IPS-15b (cell line): ENCODE results near the gene THBS2.

Source experiments
- H3K27me3 ChIP-seq: one replicate; pipeline ENCODE4 v1.6.1; 2013; ENCODE audit warnings: low read length; ENCODE audit not compliant: control insufficient read depth, insufficient read depth
- H3K36me3 ChIP-seq: one replicate; pipeline ENCODE4 v1.6.1; 2013; ENCODE audit warnings: low read length; ENCODE audit not compliant: control insufficient read depth, insufficient read depth
- H3K4me1 ChIP-seq: one replicate; pipeline ENCODE4 v1.6.1; 2013; ENCODE audit warnings: mild to moderate bottlenecking, low read length; ENCODE audit not compliant: control insufficient read depth, insufficient read depth
- H3K4me3 ChIP-seq: one replicate; pipeline ENCODE4 v1.5.1; 2013; ENCODE audit warnings: low read depth, low read length
- H3K9ac ChIP-seq: one replicate; pipeline ENCODE4 v1.6.1; 2013; ENCODE audit warnings: low read depth, mild to moderate bottlenecking, low read length
- H3K9me3 ChIP-seq: one replicate; pipeline ENCODE4 v1.6.1; 2013; ENCODE audit warnings: mild to moderate bottlenecking, low read length; ENCODE audit not compliant: control insufficient read depth, insufficient read depth

THBS2 gene

DNA sequence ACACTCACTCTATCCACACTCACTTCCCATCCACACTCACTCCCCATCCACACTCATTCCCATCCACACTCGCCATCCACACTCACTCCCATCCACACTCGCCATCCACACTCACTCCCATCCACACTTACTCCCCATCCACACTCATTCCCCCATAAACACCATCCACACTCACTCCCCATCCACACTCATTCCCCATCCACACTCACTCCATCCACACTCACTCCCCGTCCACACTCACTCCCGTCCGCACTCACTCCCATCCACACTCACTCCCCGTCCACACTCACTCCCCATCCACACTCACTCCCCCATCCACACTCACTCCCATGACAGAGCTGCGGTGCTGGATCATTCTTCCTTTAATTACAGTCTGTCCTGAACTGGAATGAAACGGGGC lies 17.1 kb downstream of the THBS2 start:
- Histone ChIP-seq H3K27me3 (no peaks in the 10 kb centered on the region), H3K9ac (no peak overlapping the region)

DNA sequence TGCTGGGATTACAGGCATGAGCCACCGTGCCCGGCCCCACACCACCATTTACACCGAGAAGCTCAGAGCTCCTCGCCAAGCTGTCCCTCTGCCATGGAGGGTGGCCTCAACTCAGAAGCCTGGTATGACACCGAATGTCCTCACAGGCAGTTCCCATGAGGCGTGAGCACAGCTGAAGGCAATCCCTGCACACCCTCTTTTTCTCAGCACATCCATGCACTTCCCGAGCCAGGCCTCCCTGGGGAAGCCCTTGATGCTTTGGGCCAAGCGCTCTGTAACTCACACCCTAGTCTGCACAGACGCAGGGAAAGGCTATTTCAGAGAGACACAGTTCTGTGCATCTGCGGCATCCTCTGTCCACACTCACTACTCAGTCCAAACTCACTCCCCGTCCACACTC lies 18.4 kb downstream of the THBS2 start:
- Histone ChIP-seq H3K4me1 (no peaks in the 10 kb centered on the region), H3K9me3 (no peaks in the 10 kb centered on the region), H3K9ac (no peak overlapping the region), H3K4me3 (no peak overlapping the region), H3K27me3 (no peaks in the 10 kb centered on the region), H3K36me3 (peaks cover 6% of the 10 kb centered on the region)

More for the DNA sequence above, 17.1 kb downstream of the THBS2 start:
- H3K9me3 ChIP-seq = no peaks in the 10 kb centered on the region
- peaks cover 8% of the 10 kb centered on the region for H3K36me3 ChIP-seq
- no peak overlapping the region for H3K4me3 ChIP-seq
- no peaks in the 10 kb centered on the region for H3K4me1 ChIP-seq

- H3K27me3 ChIP-seq = no peaks in the 10 kb centered on the region
- H3K9me3 ChIP-seq = no peaks in the 10 kb centered on the region
- H3K4me1 ChIP-seq = no peaks in the 10 kb centered on the region
- H3K9ac ChIP-seq = no peak overlapping the region
- peaks cover 6% of the 10 kb centered on the region for H3K36me3 ChIP-seq
- no peak overlapping the region for H3K4me3 ChIP-seq
Observed at GRCh38 chr6:169234634-169235033, 19.0 kb downstream of the THBS2 start.

- Histone ChIP-seq H3K27me3 (no peaks in the 10 kb centered on the region), H3K4me1 (no peaks in the 10 kb centered on the region), H3K36me3 (peaks cover 10% of the 10 kb centered on the region), H3K9ac (no peak overlapping the region), H3K4me3 (no peak overlapping the region), H3K9me3 (no peaks in the 10 kb centered on the region)
Observed at GRCh38 chr6:169233832-169234231, 19.8 kb downstream of the THBS2 start.

- Histone ChIP-seq H3K9me3 (no peaks in the 10 kb centered on the region), H3K27me3 (no peaks in the 10 kb centered on the region), H3K4me3 (no peak overlapping the region), H3K36me3 (peaks cover 10% of the 10 kb centered on the region), H3K4me1 (no peaks in the 10 kb centered on the region), H3K9ac (no peak overlapping the region)
Observed at GRCh38 chr6:169233181-169233580, 20.5 kb downstream of the THBS2 start.

- Histone ChIP-seq H3K36me3 (peaks cover 10% of the 10 kb centered on the region), H3K9me3 (no peaks in the 10 kb centered on the region), H3K9ac (no peak overlapping the region), H3K27me3 (no peaks in the 10 kb centered on the region), H3K4me1 (no peaks in the 10 kb centered on the region), H3K4me3 (no peak overlapping the region)
Observed at GRCh38 chr6:169232507-169232931, 21.1 kb downstream of the THBS2 start.

- no peak overlapping the region for H3K9ac ChIP-seq
- H3K27me3 ChIP-seq = no peaks in the 10 kb centered on the region
- H3K36me3 ChIP-seq = peaks cover 10% of the 10 kb centered on the region
Observed at GRCh38 chr6:169231790-169232506, 21.7 kb downstream of the THBS2 start.

DNA sequence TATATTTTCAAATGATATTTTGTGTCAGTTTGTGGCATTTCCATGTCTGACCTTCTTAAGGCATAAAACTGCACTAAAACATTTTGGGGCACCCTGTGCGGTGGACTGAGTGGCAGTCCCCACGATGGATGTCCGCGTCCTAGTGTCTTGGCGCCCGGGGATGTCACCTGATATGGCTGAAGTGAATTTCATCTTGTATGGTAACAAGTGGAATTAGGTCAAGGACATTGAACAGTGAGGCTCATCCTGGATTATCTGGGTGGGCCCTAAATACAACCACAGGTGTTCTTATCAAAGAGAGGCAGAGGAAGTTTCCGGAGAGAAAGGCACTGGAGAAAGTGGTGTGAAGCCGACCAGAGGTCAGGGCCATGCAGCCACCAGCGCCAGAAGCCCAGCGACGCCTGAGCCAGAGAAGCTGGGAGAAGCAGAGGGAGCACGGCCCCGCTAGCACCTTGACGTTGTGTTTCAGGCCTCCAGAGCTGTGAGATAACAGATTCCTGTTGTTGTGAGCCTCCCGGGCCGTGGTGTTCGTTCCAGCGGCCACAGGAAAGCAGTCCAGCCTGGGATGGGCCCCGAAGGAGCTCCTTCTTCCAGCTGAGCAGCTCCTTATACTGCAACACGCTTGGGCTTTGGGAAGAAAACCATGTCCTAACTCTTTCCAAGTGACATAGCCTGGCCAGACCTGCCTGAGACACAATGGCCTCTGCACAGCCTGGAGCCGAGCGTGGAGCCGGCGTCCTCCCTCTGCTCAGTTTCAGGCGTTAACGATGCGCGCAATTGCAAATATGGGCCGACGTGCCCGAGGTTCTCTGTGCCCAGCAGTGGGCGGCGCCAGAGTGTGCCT lies 22.5 kb downstream of the THBS2 start:
- H3K36me3 ChIP-seq = peaks cover 10% of the 10 kb centered on the region

More at GRCh38 chr6:169231790-169232506, 21.7 kb downstream of the THBS2 start:
- Histone ChIP-seq H3K4me3 (no peak overlapping the region), H3K4me1 (no peaks in the 10 kb centered on the region), H3K9me3 (no peaks in the 10 kb centered on the region)

GRCh38 chr6:169230322-169230665 lies 23.4 kb downstream of the THBS2 start:
- Histone ChIP-seq H3K27me3 (no peaks in the 10 kb centered on the region), H3K4me1 (no peaks in the 10 kb centered on the region), H3K36me3 (peaks cover 11% of the 10 kb centered on the region), H3K9me3 (no peaks in the 10 kb centered on the region), H3K4me3 (no peak overlapping the region), H3K9ac (no peak overlapping the region)

More for the DNA sequence above, 22.5 kb downstream of the THBS2 start:
- Histone ChIP-seq H3K4me1 (no peaks in the 10 kb centered on the region), H3K27me3 (no peaks in the 10 kb centered on the region), H3K9ac (no peak overlapping the region), H3K9me3 (no peaks in the 10 kb centered on the region), H3K4me3 (no peak overlapping the region)

DNA sequence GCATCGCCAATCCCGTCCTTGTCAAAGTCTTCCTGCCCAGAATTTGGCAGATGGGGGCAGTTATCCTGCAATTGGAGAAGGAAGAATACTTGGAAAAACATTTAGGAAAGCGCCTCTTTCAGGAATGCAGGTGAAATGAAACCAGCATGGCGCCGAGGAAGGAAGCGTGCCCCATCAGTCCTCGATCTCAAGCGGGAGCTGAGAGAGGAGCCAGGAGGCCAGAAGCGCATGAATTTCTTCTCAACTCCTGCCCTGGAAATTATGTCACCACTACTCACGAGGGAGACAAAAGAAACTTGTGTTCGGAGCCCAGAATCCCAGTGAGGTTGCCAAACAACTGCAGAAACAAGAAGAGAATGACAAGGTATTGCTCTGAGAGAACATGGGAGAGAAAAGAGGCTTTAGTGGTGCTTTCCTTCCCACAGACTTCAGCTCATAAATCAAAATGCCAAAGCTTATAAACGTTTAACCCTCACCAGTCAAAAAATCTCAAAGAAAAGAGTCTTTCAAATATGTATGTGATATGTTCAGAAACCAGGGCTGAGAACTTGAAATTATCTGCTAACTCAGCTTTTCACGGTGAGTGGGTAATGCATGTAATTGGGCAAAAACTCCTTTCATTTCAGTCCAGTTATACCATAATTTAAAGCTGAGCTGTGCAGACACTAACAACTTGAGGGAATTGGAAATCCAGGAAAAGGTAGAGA lies 23.9 kb downstream of the THBS2 start:
- Histone ChIP-seq H3K4me1 (no peaks in the 10 kb centered on the region), H3K4me3 (no peak overlapping the region), H3K36me3 (peaks cover 15% of the 10 kb centered on the region), H3K9me3 (no peaks in the 10 kb centered on the region), H3K9ac (no peak overlapping the region), H3K27me3 (no peaks in the 10 kb centered on the region)

- H3K9ac ChIP-seq = no peak overlapping the region
- no peaks in the 10 kb centered on the region for H3K9me3 ChIP-seq
- no peak overlapping the region for H3K4me3 ChIP-seq
- H3K4me1 ChIP-seq = no peaks in the 10 kb centered on the region
- peaks cover 17% of the 10 kb centered on the region for H3K36me3 ChIP-seq
- no peaks in the 10 kb centered on the region for H3K27me3 ChIP-seq
Observed at GRCh38 chr6:169227116-169227515, 26.5 kb downstream of the THBS2 start.
